GM19238 (cell line): ENCODE data around the gene BCL10.

ENCODE experiments used
- DNase-seq: peaks from one replicate; pipeline ENCODE4 v3.0.0; 2011; ENCODE audit warnings: low spot score; ENCODE audit not compliant: insufficient read length

BCL10 gene

GRCh38 chr1:85300140-85300539 lies 23.7 kb upstream of the BCL10 start:
- no peak for DNase-seq

GRCh38 chr1:85297855-85298629 lies 21.6 kb upstream of the BCL10 start:
- peak; percentile 50 for DNase-seq

GRCh38 chr1:85297538-85297854 lies 21.1 kb upstream of the BCL10 start:
- no peak for DNase-seq

- DNase-seq = no peak
Observed at GRCh38 chr1:85296980-85297379, 20.5 kb upstream of the BCL10 start.

- no peak for DNase-seq
Observed at GRCh38 chr1:85295654-85296053, 19.2 kb upstream of the BCL10 start.

GRCh38 chr1:85295006-85295431 lies 18.6 kb upstream of the BCL10 start:
- no peak for DNase-seq

- DNase-seq = no peak
Observed at GRCh38 chr1:85290826-85291225, 14.4 kb upstream of the BCL10 start.

GRCh38 chr1:85289848-85290335 lies 13.5 kb upstream of the BCL10 start:
- DNase-seq = peak; percentile 16

- DNase-seq = no peak
Observed at GRCh38 chr1:85289207-85289847, 12.9 kb upstream of the BCL10 start.

GRCh38 chr1:85284202-85284601 lies 7.8 kb upstream of the BCL10 start:
- DNase-seq = no peak

- DNase-seq = no peak
Observed at GRCh38 chr1:85283475-85284199, 7.2 kb upstream of the BCL10 start.

GRCh38 chr1:85282424-85282823 lies 6.0 kb upstream of the BCL10 start:
- DNase-seq = no peak

- DNase-seq = no peak
Observed at GRCh38 chr1:85280636-85281035, 4.2 kb upstream of the BCL10 start.

GRCh38 chr1:85279458-85280080 lies 3.1 kb upstream of the BCL10 start:
- DNase-seq = no peak

GRCh38 chr1:85278853-85279314 lies 2.5 kb upstream of the BCL10 start:
- no peak for DNase-seq

- no peak for DNase-seq
Observed at GRCh38 chr1:85277802-85278201, 1.4 kb upstream of the BCL10 start.

- DNase-seq = no peak
Observed at GRCh38 chr1:85276978-85277639, 677 bp upstream of the BCL10 start.

GRCh38 chr1:85275701-85276214 lies 674 bp downstream of the BCL10 start:
- DNase-seq = no peak

GRCh38 chr1:85274969-85275453 lies 1.4 kb downstream of the BCL10 start:
- no peak for DNase-seq

- DNase-seq = no peak
Observed at GRCh38 chr1:85273397-85273796, 3.0 kb downstream of the BCL10 start.
